Spinal cord (tissue), 10 donors: ENCODE results near the gene CCPG1. TPM values are rescaled to one million over a fixed set of nuclear protein-coding genes. Genes with fewer than 3 reads are reported as not detected.

Experiments
- DNase-seq, 6 donors: peaks; one replicate each; pipeline versions ENCODE4 v3.0.0 to v3.0.0-alpha.2; 2013 to 2015; ENCODE audit warnings: low spot score in 6 of 6, low read depth in 4 of 6
- H3K27ac ChIP-seq: one replicate; pipeline ENCODE4 v1.5.1; 2013; ENCODE audit warnings: low read depth, low read length, control low read depth
- H3K27me3 ChIP-seq: one replicate; pipeline ENCODE4 v1.6.1; 2013; ENCODE audit warnings: low read length; ENCODE audit not compliant: control insufficient read depth, insufficient read depth
- H3K36me3 ChIP-seq: one replicate; pipeline ENCODE4 v1.6.1; 2013; ENCODE audit warnings: low read length; ENCODE audit not compliant: control insufficient read depth, insufficient read depth
- H3K4me1 ChIP-seq: one replicate; pipeline ENCODE4 v1.6.1; 2013; ENCODE audit warnings: low read length; ENCODE audit not compliant: control insufficient read depth, insufficient read depth
- H3K4me3 ChIP-seq: one replicate; pipeline ENCODE4 v1.5.1; 2013; ENCODE audit warnings: low read depth, low read length, control low read depth
- H3K9me3 ChIP-seq: one replicate; pipeline ENCODE4 v1.6.1; 2013; ENCODE audit warnings: low read length; ENCODE audit not compliant: control insufficient read depth, insufficient read depth
- WGBS: methylation state at CpG from one replicate; pipeline ENCODE4 v1.1.5; 2013; ENCODE audit warnings: missing lambda C conversion rate; ENCODE audit not compliant: insufficient coverage; 5-methylcytosine and 5-hydroxymethylcytosine counted together
- polyA plus RNA-seq, 2 donors: library from polyadenylated mRNA; unstranded; fragments of 120-200 nt; gene quantifications; one replicate each; pipeline ENCODE4 v1.2.1, GENCODE V29; 2013; ENCODE audit not compliant: insufficient read length in 2 of 2
- total RNA-seq, 2 donors: library from RNA; depleted of rRNA in 1 of 2; stranded (reverse); fragments of 120-200 nt in 1 of 2; fragments of >200 nt in 1 of 2; gene quantifications; one replicate each; pipeline versions ENCODE4 v1.2.3 to v1.2.4, GENCODE V29; 2013 to 2014
- donor health status: healthy.

CCPG1 gene
- total and polyA plus RNA-seq, 4 donors: 39.7 to 67.4 (median 54.5) TPM

DNA sequence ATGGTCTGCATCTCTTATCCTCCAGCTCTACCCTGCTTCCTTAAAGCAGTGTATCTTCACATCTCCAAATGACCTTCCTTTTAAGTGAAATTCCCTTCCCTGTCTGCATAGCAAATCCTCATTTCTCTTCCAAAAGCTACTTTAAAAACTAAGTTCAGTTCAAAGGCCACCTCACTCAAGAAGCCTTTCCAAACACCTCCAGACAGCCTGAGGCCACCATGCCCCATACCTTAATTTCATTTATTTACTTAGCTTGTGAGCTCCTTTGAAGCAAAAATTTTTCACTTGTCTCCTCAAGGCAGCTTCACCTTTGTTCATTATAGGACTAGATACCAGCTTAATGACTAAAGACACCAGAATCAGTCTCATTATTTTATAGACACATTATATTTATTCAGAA lies 49.7 kb downstream of the CCPG1 start:
- Histone ChIP-seq H3K9me3 (no peaks in the 10 kb centered on the region), H3K27ac (no peak overlapping the region), H3K36me3 (peaks cover 10% of the 10 kb centered on the region), H3K4me3 (no peak overlapping the region), H3K4me1 (no peaks in the 10 kb centered on the region), H3K27me3 (no peaks in the 10 kb centered on the region)
- DNase-seq: no peak

DNA sequence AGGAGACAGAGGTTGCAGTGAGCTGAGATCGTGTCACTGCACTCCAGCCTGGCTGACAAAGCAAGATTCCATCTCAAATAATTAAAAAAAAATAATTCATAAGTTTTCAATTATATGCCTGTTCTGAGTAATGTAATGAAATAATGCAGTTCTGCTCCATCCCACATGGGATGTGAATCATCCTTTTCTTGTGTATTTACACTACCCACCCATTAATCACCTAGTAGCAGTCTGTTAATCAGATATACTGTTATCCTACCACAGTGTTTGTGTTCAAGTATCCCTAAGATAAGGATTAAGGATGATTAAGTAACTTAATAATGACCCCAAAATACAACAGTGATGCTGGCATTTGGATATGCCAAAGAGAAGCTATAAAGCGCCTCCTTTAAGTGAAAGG lies 50.4 kb downstream of the CCPG1 start:
- Histone ChIP-seq H3K4me3 (no peak overlapping the region), H3K27me3 (no peaks in the 10 kb centered on the region), H3K9me3 (no peaks in the 10 kb centered on the region), H3K4me1 (no peaks in the 10 kb centered on the region), H3K27ac (no peak overlapping the region), H3K36me3 (peaks cover 6% of the 10 kb centered on the region)
- DNase-seq: no peak
- no CpG with 5 or more reads among the region's 2 CpGs for WGBS

GRCh38 chr15:55356985-55357585 lies 51.1 kb downstream of the CCPG1 start:
- Histone ChIP-seq H3K4me1 (no peaks in the 10 kb centered on the region), H3K27ac (no peak overlapping the region), H3K27me3 (no peaks in the 10 kb centered on the region), H3K36me3 (peaks cover 7% of the 10 kb centered on the region), H3K4me3 (no peak overlapping the region), H3K9me3 (no peaks in the 10 kb centered on the region)
- DNase-seq: no peak
- 100% methylated on average over 1 of the region's 5 CpGs for WGBS

- Histone ChIP-seq H3K27ac (no peak overlapping the region), H3K4me1 (no peaks in the 10 kb centered on the region), H3K9me3 (no peaks in the 10 kb centered on the region), H3K27me3 (no peaks in the 10 kb centered on the region), H3K4me3 (no peak overlapping the region), H3K36me3 (peaks cover 5% of the 10 kb centered on the region)
- WGBS: no CpG with 5 or more reads among the region's 2 CpGs
- peak in 1 of 6 donors; percentile 3 for DNase-seq
Measured at GRCh38 chr15:55353025-55353424, 55.1 kb downstream of the CCPG1 start.

DNA sequence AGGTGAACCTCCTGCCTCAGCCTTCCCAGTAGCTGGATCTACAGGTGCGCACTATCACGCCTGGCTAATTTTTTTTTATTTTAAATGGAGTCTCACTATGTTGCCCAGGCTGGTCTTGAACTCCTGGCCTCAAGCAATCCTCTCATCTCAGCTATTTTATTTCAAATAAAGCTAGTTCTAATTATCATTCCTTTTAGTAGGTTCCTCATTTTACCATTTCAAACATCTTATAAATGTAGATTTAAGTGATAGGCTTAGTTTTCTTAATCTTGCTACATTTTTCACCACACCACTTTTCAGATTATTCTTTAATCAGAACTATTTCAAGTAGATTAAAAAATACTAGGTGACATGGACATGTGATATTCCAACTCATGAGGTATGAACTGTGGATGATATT lies 58.9 kb downstream of the CCPG1 start:
- Histone ChIP-seq H3K9me3 (no peaks in the 10 kb centered on the region), H3K36me3 (peaks cover 8% of the 10 kb centered on the region), H3K4me1 (no peaks in the 10 kb centered on the region), H3K27ac (no peak overlapping the region), H3K27me3 (no peaks in the 10 kb centered on the region), H3K4me3 (no peak overlapping the region)
- no peak for DNase-seq
- WGBS: no CpG with 5 or more reads among the region's 2 CpGs

- Histone ChIP-seq H3K36me3 (peaks cover 8% of the 10 kb centered on the region), H3K4me3 (no peak overlapping the region), H3K4me1 (no peaks in the 10 kb centered on the region), H3K27ac (no peak overlapping the region), H3K9me3 (no peaks in the 10 kb centered on the region), H3K27me3 (no peaks in the 10 kb centered on the region)
- 50% methylated on average over 1 of the region's 4 CpGs for WGBS
- DNase-seq: no peak
Measured at GRCh38 chr15:55348281-55348778, 59.8 kb downstream of the CCPG1 start.

- Histone ChIP-seq H3K4me1 (no peaks in the 10 kb centered on the region), H3K27me3 (no peaks in the 10 kb centered on the region), H3K4me3 (no peak overlapping the region), H3K27ac (no peak overlapping the region), H3K36me3 (peaks cover 10% of the 10 kb centered on the region), H3K9me3 (no peaks in the 10 kb centered on the region)
- DNase-seq: peak in 1 of 6 donors; percentile 19
- WGBS: 33% methylated on average over 1 of the region's 2 CpGs
Measured at GRCh38 chr15:55344206-55344605, 64.0 kb downstream of the CCPG1 start.

DNA sequence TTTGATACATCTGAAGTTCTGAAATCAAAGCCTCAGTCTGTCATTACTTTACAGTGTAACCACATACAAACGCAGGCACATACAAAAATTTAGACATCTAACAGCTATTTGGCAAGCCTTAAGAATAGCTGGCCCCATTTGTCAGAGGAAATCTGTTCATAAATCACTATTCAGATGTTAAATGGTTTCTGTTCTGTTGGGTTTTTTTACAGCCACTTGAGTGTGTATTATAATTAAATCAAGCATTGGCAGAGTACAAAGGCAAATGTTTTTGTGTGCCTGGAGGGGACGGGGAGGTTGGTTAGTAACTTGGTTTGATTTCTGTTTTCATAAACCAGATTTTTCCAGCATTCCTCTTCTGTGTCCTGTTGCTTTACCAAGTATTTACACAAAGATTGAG lies 65.0 kb downstream of the CCPG1 start:
- no peaks in the 10 kb centered on the region for H3K4me1 ChIP-seq
- H3K9me3 ChIP-seq: no peaks in the 10 kb centered on the region
- no CpG with 5 or more reads among the region's 2 CpGs for WGBS
- DNase-seq: peak in 2 of 6 donors; percentile 17 to 57
- no peak overlapping the region for H3K27ac ChIP-seq
- no peak overlapping the region for H3K4me3 ChIP-seq
- no peaks in the 10 kb centered on the region for H3K27me3 ChIP-seq
- H3K36me3 ChIP-seq: peaks cover 10% of the 10 kb centered on the region

DNA sequence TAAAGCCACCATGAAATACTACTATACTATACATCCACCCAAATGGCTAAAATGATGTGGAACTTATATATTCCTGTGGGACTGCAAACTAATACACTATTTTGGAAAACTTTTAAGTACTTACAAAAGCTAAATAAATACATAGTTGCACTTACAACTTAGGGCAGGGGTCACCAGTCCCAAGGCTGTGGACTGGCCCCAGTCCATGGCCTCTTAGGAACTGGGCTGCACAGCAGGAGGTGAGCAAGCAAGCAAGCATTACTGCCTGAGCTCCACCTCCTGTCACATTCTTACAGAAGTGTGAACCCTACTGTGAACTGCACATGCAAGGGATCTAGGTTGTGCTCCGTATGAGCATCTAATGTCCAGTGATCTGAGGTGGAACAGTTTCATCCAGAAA lies 71.0 kb downstream of the CCPG1 start:
- no CpG with 5 or more reads among the region's 1 CpG for WGBS
- no peak overlapping the region for H3K4me3 ChIP-seq
- no peaks in the 10 kb centered on the region for H3K27me3 ChIP-seq
- no peaks in the 10 kb centered on the region for H3K4me1 ChIP-seq
- no peaks in the 10 kb centered on the region for H3K9me3 ChIP-seq
- H3K36me3 ChIP-seq: peaks cover 11% of the 10 kb centered on the region
- no peak for DNase-seq
- H3K27ac ChIP-seq: no peak overlapping the region

DNA sequence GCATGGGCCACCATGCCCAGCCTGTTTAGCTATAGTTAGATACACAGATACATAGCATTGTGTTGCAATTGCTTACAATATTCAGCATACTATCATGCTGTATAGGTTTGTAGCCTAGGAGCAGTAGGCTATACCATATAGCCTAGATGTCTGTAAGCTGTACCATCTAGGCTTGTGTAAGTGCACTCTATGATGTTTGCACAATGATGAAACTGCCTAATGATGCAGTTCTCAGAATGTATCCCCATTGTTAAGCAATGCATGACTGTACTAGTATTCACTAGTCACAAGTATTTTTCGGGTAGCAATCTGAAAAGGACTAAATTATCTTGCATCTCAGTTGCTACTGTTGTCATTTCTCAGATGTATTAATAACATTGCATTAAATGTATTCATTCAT lies 73.2 kb downstream of the CCPG1 start:
- Histone ChIP-seq H3K27me3 (no peaks in the 10 kb centered on the region), H3K4me1 (no peaks in the 10 kb centered on the region), H3K27ac (no peak overlapping the region), H3K4me3 (no peak overlapping the region), H3K9me3 (no peaks in the 10 kb centered on the region), H3K36me3 (peaks cover 19% of the 10 kb centered on the region)
- no CpG with 5 or more reads among the region's 1 CpG for WGBS
- no peak for DNase-seq
